ENCODE results near the gene CRHR2.

DNA sequence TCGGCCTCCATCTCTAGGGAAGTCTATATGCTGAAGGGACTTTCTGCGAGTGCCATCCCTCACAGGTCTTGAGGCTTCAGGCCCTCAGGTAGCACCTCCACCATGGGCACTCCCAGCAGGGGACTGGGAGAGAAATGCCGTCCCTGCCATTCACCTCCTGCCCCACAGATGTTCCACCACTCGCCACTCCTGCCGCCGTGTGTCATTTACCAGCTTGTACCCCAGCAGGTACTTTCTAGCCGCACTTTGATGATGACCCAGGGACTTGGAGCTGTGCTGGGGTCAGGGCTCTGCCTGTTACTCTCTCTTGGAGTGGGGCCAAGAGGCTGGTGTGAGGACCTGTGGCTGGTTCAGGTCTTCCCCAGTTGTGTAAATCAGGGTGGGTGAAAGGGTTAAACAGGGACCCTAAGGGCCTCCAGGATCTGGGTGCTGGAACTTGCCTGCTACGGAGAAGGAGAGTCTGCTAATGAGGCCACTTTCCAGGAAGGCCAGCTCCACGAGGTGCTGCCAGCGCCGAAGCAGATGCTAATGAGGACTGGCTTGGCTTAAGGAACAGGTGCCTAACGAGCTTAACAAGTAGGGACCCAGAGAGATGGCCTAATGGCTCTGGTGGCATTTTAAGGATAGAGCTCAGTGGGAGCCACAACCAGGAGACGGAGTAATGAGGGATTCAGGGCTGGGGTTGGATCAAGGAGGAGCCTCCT lies 32.4 kb downstream of the CRHR2 start:
- TF ChIP-seq EP300 (IDR thresholded peaks at IDR 0.05; ENCODE audit: borderline replicate concordance) (no peak), FOXM1 (IDR thresholded peaks at IDR 0.05; ENCODE audit: borderline replicate concordance, low read depth) (no peak), TEAD4 (IDR thresholded peaks at IDR 0.05) (no peak), RAD21 (IDR thresholded peaks at IDR 0.05; ENCODE audit: low read depth) (no peak), CEBPB (IDR thresholded peaks at IDR 0.05) (no peak), ZBTB7A (IDR thresholded peaks at IDR 0.05; ENCODE audit: low read depth) (no peak), EGR1 (IDR thresholded peaks at IDR 0.05) (no peak), NFIC (IDR thresholded peaks at IDR 0.05) (no peak), TCF12 (IDR thresholded peaks at IDR 0.05; ENCODE audit: low read depth) (no peak), TAF1 (IDR thresholded peaks at IDR 0.05; ENCODE audit: low read depth) (no peak), YY1 (IDR thresholded peaks at IDR 0.05; ENCODE audit: low read depth) (no peak), CREB1 (IDR thresholded peaks at IDR 0.05; ENCODE audit: low read depth) (no peak)
- TF ChIP-seq, protein P1, sequence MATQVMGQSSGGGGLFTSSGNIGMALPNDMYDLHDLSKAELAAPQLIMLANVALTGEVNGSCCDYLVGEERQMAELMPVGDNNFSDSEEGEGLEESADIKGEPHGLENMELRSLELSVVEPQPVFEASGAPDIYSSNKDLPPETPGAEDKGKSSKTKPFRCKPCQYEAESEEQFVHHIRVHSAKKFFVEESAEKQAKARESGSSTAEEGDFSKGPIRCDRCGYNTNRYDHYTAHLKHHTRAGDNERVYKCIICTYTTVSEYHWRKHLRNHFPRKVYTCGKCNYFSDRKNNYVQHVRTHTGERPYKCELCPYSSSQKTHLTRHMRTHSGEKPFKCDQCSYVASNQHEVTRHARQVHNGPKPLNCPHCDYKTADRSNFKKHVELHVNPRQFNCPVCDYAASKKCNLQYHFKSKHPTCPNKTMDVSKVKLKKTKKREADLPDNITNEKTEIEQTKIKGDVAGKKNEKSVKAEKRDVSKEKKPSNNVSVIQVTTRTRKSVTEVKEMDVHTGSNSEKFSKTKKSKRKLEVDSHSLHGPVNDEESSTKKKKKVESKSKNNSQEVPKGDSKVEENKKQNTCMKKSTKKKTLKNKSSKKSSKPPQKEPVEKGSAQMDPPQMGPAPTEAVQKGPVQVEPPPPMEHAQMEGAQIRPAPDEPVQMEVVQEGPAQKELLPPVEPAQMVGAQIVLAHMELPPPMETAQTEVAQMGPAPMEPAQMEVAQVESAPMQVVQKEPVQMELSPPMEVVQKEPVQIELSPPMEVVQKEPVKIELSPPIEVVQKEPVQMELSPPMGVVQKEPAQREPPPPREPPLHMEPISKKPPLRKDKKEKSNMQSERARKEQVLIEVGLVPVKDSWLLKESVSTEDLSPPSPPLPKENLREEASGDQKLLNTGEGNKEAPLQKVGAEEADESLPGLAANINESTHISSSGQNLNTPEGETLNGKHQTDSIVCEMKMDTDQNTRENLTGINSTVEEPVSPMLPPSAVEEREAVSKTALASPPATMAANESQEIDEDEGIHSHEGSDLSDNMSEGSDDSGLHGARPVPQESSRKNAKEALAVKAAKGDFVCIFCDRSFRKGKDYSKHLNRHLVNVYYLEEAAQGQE (IDR thresholded peaks at IDR 0.05; ENCODE audit: low read depth): no peak
